Measurements from ENCODE around the gene CCDC154. TPM values are rescaled to one million over a fixed set of nuclear protein-coding genes. Genes with fewer than 3 reads are reported as not detected.
"Not testable (repeated sequence)": the region's sequence is repeated elsewhere in the genome, so short reads cannot be mapped to it uniquely, and the experiment has no call there.

Gene CCDC154
- total RNA-seq, 4 donors from 2014 or later = 0.44 to 3.0 (median 2.7) TPM; not detected in 1

GRCh38 chr16:1486551-1487390 lies 42.4 kb upstream of the CCDC154 start:
- Histone ChIP-seq H3K9me3 (no peaks in the 10 kb centered on the region), H3K27me3 (no peaks in the 10 kb centered on the region), H3K36me3 (no peaks in the 10 kb centered on the region), H3K4me3 (no peak overlapping the region), H3K27ac (no peak overlapping the region), H3K4me1 (no peaks in the 10 kb centered on the region)
- TF ChIP-seq CTCF (IDR thresholded peaks at IDR 0.05) (no peak), POLR2A (IDR thresholded peaks at IDR 0.05) (no peak), EP300 (IDR thresholded peaks at IDR 0.05) (no peak)
- DNase-seq (ENCODE audit: low spot score in 2 of 2) = no peak
- WGBS, 2 donors = 75 to 81% methylated on average over 24 to 31 of the region's 33 CpGs

DNA sequence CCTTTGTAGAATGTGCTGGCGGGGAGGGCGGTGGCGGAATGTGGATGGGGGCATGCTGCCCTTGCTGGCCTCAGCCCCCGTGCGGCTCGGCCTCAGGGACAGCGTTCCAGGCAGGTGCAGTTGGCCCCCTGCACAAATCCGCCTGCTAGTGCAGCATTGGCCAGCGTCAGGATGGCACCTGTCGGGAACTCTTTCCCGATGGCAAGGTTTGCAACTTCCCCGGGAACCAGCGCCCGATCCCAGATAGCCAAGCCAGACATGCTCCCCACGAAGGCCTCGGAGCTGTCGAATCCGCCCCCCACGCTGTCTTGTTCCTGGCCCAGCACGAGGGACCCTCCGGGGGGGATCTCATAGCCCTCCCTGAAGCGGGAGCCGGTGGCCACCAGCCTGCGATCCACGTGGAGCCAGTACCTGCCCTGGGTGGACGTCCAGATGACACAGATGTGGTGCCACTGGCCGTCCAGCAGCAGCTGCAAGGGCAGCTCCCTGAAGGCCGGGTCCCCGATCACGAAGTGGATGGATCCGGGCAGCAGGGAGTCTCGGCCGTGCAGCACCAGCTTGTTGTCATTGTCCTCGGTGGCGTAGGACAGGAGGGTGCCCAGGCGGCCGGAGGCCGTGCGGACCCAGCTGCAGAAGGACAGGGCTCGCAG lies 41.6 kb upstream of the CCDC154 start:
- 91 to 92% methylated on average over 26 to 40 of the region's 40 CpGs for WGBS, 2 donors
- H3K4me3 ChIP-seq = no peak overlapping the region
- no peaks in the 10 kb centered on the region for H3K4me1 ChIP-seq
- no peak overlapping the region for H3K27ac ChIP-seq
- TF ChIP-seq CTCF (IDR thresholded peaks at IDR 0.05) (no peak), POLR2A (IDR thresholded peaks at IDR 0.05) (no peak), EP300 (IDR thresholded peaks at IDR 0.05) (no peak)
- H3K9me3 ChIP-seq = no peaks in the 10 kb centered on the region
- H3K27me3 ChIP-seq = no peaks in the 10 kb centered on the region
- no peak for DNase-seq (ENCODE audit: low spot score in 2 of 2)
- no peaks in the 10 kb centered on the region for H3K36me3 ChIP-seq

DNA sequence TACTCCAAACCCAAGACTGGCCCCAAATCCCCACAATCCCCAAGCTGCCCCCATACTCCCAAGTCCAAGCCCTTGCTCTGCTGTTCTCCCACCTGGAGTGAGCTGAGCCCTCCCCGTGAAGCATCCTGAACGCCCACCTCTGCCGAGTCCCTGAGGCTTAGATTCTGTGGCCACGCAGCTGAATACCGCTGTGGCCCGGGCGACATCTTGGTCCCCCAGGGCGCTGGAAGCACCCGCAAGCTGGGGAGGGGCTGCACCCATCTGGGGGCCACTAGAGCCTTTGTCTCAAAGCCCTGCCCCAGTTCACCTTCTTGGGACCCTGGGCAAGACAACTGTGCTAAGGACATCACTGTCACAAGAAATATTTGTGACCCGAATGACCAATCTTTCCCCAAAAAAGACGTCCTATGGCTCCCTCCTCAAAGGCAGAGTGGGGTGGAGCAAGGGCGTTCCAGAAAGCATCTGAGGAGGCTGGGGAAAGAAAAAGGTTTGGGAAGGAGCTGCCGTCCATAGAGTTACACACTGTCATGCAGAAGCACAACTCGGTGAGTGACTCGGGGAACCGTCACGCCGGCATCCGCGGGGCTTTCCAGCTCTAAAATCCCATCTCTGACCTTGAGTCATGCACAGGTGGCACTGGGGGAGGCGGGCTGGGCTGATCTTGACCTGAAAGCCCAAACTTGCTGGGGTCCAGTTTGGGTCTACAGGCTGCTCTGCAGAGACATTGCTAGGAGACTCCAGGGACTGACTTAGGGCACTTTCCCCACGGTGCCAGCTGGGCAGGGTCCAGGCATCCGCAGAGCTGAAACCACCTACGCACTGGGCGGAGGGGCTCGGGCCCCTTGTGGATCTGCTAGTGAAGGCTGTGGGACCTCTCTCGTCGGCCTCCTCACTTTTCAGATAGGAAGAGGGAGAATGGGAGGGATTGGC lies 37.8 kb upstream of the CCDC154 start:
- WGBS, 2 donors = 80 to 86% methylated on average over 26 to 28 of the region's 28 CpGs
- no peak overlapping the region for H3K27ac ChIP-seq

DNA sequence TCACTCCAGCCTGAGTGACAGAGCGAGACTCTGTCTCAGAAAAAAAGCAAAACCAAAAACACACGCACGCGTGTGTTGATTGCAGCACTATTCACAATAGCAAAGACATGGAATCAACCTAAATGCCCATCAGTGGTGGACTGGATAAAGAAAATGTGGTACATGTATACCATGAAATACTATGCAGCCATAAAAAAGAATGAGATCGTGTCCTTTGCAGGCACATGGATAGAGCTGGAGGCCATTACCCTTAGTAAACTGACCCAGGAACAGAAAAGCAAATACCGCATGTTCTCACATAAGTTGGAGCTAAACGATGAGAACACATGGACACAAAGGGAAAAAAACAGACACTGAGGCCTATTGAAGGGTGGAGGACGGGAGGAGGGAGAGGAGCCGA lies 34.6 kb upstream of the CCDC154 start:
- not testable (repeated sequence) for DNase-seq (ENCODE audit: low spot score in 2 of 2); H3K27ac ChIP-seq; H3K4me3 ChIP-seq; H3K36me3 ChIP-seq; H3K9me3 ChIP-seq; H3K27me3 ChIP-seq
- peaks cover 0 to 14% (median 7%) of the 10 kb centered on the region in 4 donors for H3K4me1 ChIP-seq
- 93 to 94% methylated on average over 9 of the region's 9 CpGs for WGBS, 2 donors

More for the DNA sequence above, 37.8 kb upstream of the CCDC154 start:
- no peaks in the 10 kb centered on the region for H3K9me3 ChIP-seq
- no peak for DNase-seq (ENCODE audit: low spot score in 2 of 2)
- H3K4me1 ChIP-seq = no peaks in the 10 kb centered on the region
- no peak overlapping the region for H3K4me3 ChIP-seq
- H3K36me3 ChIP-seq = no peaks in the 10 kb centered on the region
- TF ChIP-seq CTCF (IDR thresholded peaks at IDR 0.05) (no peak), EP300 (IDR thresholded peaks at IDR 0.05) (no peak), POLR2A (IDR thresholded peaks at IDR 0.05) (no peak)
- no peaks in the 10 kb centered on the region for H3K27me3 ChIP-seq

DNA sequence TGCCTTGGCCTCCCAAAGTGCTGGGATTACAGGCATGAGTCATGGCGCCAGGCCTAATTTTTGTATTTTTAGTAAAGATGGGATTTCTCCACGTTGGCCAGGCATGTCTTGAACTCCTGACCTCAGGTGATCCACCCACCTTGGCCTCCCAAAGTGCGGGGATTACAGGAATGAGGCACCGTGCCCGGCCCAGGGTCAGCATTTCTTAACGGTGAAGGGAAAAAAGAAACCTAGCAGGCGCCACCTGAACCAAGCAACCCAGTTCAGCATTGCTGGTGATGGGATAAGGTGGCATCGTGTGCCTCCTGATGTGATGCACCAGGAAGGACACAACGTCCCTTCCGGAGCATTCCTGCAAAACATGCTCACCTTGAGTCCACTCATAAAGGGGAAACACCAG lies 32.7 kb upstream of the CCDC154 start:
- 95 to 96% methylated on average over 10 of the region's 10 CpGs for WGBS, 2 donors
- no peaks in the 10 kb centered on the region for H3K9me3 ChIP-seq
- no peak for DNase-seq (ENCODE audit: low spot score in 2 of 2)
- peaks cover 0 to 30% (median 13%) of the 10 kb centered on the region in 4 donors for H3K4me1 ChIP-seq
- no peak overlapping the region for H3K27ac ChIP-seq
- H3K4me3 ChIP-seq = no peak overlapping the region
- no peaks in the 10 kb centered on the region for H3K36me3 ChIP-seq
- no peaks in the 10 kb centered on the region for H3K27me3 ChIP-seq
- TF ChIP-seq EP300 (IDR thresholded peaks at IDR 0.05) (no peak), POLR2A (IDR thresholded peaks at IDR 0.05) (no peak), CTCF (IDR thresholded peaks at IDR 0.05) (no peak)
